ENCODE measurements around the gene SBSN.
A peak's percentile ranks its signal among the peaks of the same experiment; 100 is the strongest.

SBSN gene

DNA sequence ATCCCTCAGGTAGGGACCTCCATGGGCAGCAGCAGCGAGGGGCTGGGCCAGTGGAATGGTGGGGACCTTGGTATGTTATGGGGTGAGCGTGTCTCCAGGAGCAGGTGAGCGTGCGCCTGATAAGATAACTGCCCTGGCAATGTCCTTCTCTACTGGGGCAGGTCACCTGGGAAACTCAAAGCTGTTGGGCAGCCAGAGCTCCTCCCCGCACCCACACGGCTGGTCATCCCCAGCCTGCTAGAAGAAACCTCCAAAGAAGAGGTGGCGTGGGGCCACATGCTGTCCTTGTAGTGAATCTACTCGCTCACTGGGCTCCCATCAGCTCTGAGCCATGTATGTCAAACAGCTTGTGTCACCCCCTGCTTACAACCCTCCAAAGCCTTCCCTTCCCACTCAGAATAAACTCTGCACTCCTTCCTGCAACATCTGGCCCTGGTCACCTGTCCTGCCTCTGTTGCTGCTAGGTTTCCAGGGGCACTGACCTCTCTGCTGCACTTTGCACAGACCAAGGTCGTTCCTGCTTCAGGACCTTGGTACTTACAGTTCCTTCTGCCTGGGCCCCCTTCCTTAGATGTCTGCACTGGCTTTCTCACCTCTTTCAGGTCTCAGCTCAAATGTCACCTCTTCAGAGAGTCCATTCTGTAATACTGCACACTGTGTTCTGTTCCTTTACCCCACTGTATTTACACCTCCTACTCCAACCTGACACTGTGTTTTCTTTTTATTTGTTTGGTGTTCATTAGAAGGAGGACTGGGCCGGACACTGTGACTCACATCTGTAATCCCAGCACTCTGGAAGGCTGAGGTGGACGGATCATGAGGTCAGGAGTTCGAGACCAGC lies 37.1 kb upstream of the SBSN start:
- DNase-seq (ENCODE audit: low spot score) (no peak), ATAC-seq (ENCODE audit: low read depth) (no peak)
- Histone ChIP-seq H3K27ac (ENCODE audit: poor library complexity, severe bottlenecking) (no peak overlapping the region), H3K27me3 (ENCODE audit: insufficient read depth, poor library complexity, severe bottlenecking) (no peaks in the 10 kb centered on the region), H3K4me1 (ENCODE audit: insufficient read depth, poor library complexity, severe bottlenecking) (no peaks in the 10 kb centered on the region), H3K36me3 (ENCODE audit: low read depth) (no peaks in the 10 kb centered on the region), H3K9me3 (ENCODE audit: severe bottlenecking) (no peaks in the 10 kb centered on the region), H3K4me3 (ENCODE audit: severe bottlenecking) (no peak overlapping the region)
- no peak for TF ChIP-seq CTCF (IDR thresholded peaks at IDR 0.05; ENCODE audit: poor library complexity, severe bottlenecking)

DNA sequence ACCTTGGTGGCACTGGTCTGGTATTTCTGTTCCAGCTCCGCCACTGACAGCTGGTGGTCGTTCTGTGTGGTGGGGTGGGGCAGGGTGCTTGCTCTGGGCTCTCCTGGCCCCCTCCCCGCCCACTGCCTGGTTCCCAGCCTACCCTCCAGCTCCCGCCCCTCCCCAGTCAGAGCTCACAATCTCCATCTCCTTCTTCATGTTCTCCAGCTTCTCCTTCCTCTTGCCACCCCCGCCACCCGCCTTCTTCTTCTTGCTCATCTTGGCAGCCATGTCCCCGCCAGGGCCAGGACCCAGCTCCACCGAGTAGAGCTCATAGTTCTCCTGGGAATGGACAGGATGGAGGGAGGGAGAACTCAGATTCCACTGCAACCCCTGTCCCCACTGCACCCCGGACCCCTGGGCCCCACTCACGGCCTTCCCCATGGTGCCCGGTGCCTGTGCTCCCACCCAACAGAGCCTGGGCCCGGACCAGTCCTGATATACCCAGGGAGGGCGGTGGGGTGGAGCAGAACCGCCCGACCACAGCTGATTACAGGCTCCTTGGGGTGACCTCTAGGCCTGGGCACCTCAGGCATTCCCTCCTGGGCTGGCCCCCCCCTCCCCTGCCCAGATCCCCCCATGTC lies 35.2 kb upstream of the SBSN start, which contains the start of gene ATP4A:
TSS of gene ATP4A (minus strand) at position 452 of the 623 bp plus-strand sequence. CDS start at position 423, 29 bp downstream.
- H3K9me3 ChIP-seq (ENCODE audit: severe bottlenecking): no peaks in the 10 kb centered on the region
- no peaks in the 10 kb centered on the region for H3K4me1 ChIP-seq (ENCODE audit: insufficient read depth, poor library complexity, severe bottlenecking)
- H3K36me3 ChIP-seq (ENCODE audit: low read depth): no peaks in the 10 kb centered on the region
- no peak within 1 kb of the TSS for H3K4me3 ChIP-seq (ENCODE audit: severe bottlenecking)
- no peak for TF ChIP-seq CTCF (IDR thresholded peaks at IDR 0.05; ENCODE audit: poor library complexity, severe bottlenecking)
- no peak for ATAC-seq (ENCODE audit: low read depth)
- DNase-seq (ENCODE audit: low spot score): no peak
- H3K27me3 ChIP-seq (ENCODE audit: insufficient read depth, poor library complexity, severe bottlenecking): peaks cover 8% of the 10 kb centered on the region
- H3K27ac ChIP-seq (ENCODE audit: poor library complexity, severe bottlenecking): no peak within 1 kb of the TSS

DNA sequence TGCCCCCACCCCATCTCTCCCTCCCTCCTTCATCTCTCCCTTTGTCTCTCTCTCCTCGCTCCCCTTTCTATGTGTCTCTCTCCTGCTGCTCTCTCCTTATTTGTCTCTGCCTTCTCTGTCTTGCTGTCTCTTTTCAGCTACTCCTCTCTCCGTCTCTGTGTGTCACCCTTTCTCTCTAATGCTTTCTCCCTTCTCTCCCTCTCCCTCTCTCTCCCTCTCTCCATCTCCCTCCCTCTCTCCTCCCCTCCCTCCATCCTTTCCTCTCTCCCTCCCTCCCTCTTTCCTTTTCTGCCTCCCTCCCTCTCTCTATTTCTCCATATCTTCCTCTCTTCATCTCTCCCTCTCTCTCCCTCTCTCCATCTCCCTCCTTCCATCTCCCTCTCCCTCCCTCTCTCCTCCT lies 34.7 kb upstream of the SBSN start:
- no peak overlapping the region for H3K27ac ChIP-seq (ENCODE audit: poor library complexity, severe bottlenecking)
- no peaks in the 10 kb centered on the region for H3K9me3 ChIP-seq (ENCODE audit: severe bottlenecking)
- no peak for DNase-seq (ENCODE audit: low spot score)
- H3K27me3 ChIP-seq (ENCODE audit: insufficient read depth, poor library complexity, severe bottlenecking): peaks cover 8% of the 10 kb centered on the region
- TF ChIP-seq CTCF (IDR thresholded peaks at IDR 0.05; ENCODE audit: poor library complexity, severe bottlenecking): no peak
- no peak overlapping the region for H3K4me3 ChIP-seq (ENCODE audit: severe bottlenecking)
- ATAC-seq (ENCODE audit: low read depth): no peak
- no peaks in the 10 kb centered on the region for H3K4me1 ChIP-seq (ENCODE audit: insufficient read depth, poor library complexity, severe bottlenecking)
- no peaks in the 10 kb centered on the region for H3K36me3 ChIP-seq (ENCODE audit: low read depth)

DNA sequence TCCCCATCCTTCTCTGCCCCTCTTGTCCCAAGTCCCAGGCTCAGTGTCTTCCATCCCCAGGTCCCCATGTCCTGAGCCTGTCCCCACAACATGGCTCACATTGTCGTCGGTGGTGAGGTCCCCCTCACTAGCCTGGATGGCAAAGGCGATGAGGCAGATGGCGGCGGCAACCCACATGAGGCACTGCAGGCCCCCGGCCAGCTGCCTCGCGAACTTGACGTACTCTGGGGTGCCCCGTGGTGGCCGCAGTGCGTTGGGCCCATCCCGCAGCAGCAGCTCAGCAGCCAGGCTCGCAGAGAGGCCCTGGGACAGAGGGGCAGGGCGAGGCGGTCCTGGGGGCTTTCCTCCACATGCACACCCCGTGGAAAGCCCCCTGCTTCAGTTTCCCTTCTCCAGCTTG lies 34.2 kb upstream of the SBSN start:
- peaks cover 8% of the 10 kb centered on the region for H3K27me3 ChIP-seq (ENCODE audit: insufficient read depth, poor library complexity, severe bottlenecking)
- ATAC-seq (ENCODE audit: low read depth) (no peak), DNase-seq (ENCODE audit: low spot score) (peak; percentile 33)
- no peaks in the 10 kb centered on the region for H3K36me3 ChIP-seq (ENCODE audit: low read depth)
- no peak overlapping the region for H3K27ac ChIP-seq (ENCODE audit: poor library complexity, severe bottlenecking)
- H3K4me3 ChIP-seq (ENCODE audit: severe bottlenecking): no peak overlapping the region
- H3K9me3 ChIP-seq (ENCODE audit: severe bottlenecking): no peaks in the 10 kb centered on the region
- TF ChIP-seq CTCF (IDR thresholded peaks at IDR 0.05; ENCODE audit: poor library complexity, severe bottlenecking): no peak
- no peaks in the 10 kb centered on the region for H3K4me1 ChIP-seq (ENCODE audit: insufficient read depth, poor library complexity, severe bottlenecking)

DNA sequence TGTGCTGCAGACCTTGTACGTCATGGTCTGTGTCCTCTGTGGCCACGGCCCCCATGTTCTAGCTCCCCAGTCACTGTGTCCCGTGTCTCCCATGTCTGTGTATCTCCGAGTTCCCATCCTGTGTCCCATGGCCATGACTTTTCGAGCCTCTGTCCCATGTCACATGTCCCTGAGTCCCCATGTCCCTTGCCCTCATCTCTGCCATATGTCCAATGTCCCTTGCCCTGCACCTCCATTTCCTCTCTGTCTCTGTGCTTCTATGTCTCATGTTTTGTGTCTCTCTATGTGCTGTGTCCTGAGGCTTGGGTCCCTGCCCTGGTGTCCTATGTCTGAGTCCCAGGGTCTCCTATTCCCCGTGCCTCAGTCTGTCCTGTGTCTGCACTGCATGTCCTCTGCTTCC lies 33.3 kb upstream of the SBSN start:
- no peak overlapping the region for H3K27ac ChIP-seq (ENCODE audit: poor library complexity, severe bottlenecking)
- H3K36me3 ChIP-seq (ENCODE audit: low read depth): no peaks in the 10 kb centered on the region
- H3K4me3 ChIP-seq (ENCODE audit: severe bottlenecking): no peak overlapping the region
- no peak for TF ChIP-seq CTCF (IDR thresholded peaks at IDR 0.05; ENCODE audit: poor library complexity, severe bottlenecking)
- H3K9me3 ChIP-seq (ENCODE audit: severe bottlenecking): no peaks in the 10 kb centered on the region
- H3K4me1 ChIP-seq (ENCODE audit: insufficient read depth, poor library complexity, severe bottlenecking): no peaks in the 10 kb centered on the region
- ATAC-seq (ENCODE audit: low read depth): no peak
- H3K27me3 ChIP-seq (ENCODE audit: insufficient read depth, poor library complexity, severe bottlenecking): peaks cover 8% of the 10 kb centered on the region
- DNase-seq (ENCODE audit: low spot score): peak; percentile 11
